Embryonic facial prominence (tissue), 1 donor: Measurements from ENCODE around the gene SOCS6.
"Not testable (repeated sequence)": the region's sequence is repeated elsewhere in the genome, so short reads cannot be mapped to it uniquely, and the experiment has no call there.

ENCODE experiments used
- DNase-seq: peaks from one replicate; pipeline ENCODE4 v3.0.0-alpha.2; 2016; ENCODE audit errors: extremely low spot score

SOCS6 gene

DNA sequence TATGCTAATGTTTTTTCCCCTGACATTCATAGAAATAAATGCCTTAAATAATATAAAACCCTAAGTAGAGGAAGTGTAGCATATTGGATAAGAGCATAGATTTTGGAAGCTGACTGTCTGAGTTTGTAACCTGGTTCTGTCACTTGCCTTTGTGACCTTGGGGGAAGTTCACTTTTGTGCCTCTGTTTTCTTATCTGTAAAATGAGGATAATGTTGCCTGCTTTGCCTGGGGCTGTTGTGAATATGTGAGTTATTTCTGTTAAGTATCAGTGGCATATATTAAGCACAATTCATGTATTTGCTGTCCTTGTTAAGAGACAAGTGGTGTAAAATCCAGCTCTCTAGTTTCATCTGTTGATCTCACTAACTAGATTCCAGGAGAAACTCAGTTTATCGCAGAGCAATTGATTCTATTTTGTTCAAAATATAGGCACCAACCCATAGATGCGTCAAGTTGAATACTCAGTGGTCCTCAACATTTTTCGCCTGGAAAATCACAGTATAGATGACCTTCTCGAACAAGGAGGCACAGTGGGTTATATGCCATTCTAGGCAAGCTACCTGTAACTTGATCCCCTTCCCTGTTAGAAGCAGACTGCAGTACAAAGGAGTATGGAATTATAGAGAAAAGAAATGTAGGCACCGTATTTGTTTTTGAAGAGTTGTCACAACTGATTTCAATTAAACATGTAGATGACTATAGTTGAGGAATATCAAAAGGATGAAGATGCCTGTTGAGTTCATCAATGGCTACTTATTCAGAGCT, 67.0 kb downstream of the SOCS6 start:
- DNase-seq, result no peak

DNA sequence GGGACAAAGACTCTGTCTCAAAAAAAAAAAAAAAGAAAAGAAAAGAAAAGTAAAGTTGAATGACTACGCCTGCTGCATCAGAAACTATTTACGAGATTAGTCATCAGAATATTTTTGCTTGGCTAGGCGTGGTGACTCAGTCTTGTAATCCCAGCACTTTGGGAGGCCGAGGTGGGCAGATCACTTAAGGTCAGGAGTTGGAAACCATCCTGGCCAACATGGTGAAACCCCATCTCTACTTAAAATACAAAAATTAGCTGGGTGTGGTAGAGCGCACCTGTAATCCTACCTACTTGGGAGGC, 69.2 kb downstream of the SOCS6 start:
- not testable (repeated sequence) for DNase-seq

DNA sequence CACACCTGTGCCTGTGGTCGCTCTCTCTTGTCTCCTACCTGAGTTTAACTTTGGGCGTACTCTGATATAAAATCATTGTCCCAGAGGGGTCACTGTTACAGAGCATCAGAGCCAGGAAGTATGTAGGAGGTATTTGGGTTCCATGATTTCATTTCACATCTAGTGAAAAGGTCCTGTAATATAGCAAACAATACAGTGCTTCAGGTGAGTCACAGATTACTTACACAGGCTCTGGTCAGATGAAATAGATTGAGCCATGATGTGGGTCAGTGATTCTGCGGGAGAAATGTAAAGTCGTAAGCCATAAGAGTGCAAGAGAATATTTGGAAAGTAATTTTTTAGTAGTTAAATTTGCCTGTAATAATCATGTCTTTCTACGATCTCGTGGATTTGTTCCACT, 70.2 kb downstream of the SOCS6 start:
- DNase-seq, result no peak

DNA sequence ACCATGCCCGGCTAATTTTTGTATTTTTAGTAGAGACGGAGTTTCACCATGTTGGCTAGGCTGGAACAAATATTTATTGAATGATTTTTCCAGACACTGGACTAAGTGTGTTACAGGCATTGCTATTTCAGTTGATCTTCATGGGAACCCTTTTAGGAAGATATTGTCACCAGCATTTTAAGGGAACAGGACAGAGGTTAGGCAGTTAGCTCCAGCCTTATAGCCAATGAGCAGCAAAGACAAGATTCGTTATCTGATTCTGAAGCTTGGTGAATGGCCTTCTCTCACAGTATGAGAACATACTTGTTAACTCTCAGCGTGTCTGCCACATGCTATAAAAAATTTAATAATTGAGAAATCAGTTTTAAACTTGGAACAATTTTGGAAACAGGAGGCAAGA, 73.4 kb downstream of the SOCS6 start:
- DNase-seq, result no peak

DNA sequence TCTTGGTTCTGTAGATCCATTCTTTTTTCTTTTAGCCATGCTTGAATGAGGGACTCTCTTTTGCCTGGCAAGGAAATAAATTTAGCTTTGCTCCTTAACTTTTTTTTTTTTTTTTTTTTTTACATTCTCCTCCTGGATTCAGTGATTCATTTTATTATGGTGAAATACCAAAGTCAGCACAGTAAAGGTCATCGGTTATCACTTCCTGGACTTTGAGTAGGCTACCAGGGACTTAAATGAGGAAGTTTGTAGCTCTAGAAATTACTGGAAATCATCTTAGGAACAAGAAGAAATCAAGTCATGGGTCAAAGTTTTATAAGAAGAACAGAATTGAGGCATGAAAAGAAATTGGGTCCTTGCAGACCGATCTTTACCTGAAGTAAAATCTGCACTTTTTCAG, 75.0 kb downstream of the SOCS6 start:
- DNase-seq, result no peak

DNA sequence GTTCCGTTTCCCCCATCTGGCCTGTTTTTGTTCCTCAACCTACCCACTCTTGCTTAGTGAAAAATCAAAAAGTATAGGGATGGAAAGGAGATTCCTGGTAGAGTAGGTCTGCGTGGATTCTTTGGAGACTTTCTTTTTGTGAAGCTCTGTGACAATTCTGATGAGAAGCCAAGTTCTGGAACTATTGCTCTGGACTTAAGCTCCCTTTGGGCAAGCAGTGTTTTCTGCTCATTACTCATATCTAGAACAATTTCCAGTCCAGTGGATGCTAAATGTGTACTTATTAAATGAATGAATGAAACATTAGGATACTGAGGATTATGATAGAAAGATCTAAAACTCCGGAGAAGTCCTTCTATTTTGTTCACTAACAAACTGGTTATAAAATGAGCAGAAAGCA, 76.5 kb downstream of the SOCS6 start:
- DNase-seq, result no peak

DNA sequence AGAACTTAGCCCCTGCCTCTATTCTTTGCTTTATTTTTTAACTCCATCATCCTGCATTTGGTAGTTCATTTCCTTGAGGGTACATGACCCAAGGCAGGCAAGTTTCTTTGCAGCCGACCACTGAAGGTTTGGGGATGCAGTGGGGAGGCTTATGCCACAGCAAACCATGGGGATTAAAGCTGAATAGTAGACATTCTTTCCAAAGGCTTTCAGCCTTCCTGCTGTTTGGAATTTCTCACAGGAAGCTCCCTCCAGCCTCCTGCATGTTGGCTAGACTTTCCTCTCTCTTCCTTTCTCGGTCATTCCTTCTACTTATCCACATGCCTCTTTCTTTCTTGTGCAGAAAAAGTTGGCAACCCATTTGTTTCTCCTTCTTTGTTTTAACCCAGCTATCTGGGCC, 77.3 kb downstream of the SOCS6 start:
- no peak for DNase-seq

DNA sequence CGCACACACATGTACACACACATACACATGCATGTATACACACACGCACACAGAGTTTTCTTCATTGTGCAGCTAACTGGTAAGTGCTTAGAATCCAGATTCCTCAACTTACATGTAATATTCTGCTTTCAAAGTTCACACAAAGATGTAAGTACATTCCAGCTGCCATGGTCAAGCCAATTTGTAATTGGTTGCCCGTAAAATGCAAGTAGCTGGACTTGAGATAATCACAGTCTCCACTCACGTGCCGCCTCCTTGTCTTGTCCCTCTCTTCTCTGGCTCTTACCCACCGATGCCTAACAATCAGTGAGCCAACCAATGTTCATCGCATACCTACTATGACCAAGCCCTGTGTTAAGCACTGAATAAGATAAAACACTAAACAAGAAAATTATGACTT, 77.8 kb downstream of the SOCS6 start:
- DNase-seq, result no peak

DNA sequence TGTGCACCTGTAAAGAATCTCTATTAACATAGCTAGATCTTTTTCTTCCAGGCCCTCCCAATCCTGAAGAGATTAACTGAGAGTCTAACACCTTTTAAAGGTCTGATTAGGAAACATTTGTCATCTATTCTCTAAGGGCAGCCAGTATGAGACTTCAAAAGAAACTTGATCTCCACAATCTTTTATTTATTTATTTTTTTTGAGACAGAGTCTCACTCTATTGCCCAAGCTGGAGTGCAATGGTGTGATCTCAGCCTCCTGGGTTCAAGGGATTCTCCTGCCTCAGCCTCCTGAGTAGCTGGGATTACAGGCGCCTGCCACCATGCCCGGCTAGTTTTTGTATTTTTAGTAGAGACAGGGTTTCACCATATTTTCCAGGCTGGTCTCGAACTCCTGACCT, 78.5 kb downstream of the SOCS6 start:
- DNase-seq, result not testable (repeated sequence)

DNA sequence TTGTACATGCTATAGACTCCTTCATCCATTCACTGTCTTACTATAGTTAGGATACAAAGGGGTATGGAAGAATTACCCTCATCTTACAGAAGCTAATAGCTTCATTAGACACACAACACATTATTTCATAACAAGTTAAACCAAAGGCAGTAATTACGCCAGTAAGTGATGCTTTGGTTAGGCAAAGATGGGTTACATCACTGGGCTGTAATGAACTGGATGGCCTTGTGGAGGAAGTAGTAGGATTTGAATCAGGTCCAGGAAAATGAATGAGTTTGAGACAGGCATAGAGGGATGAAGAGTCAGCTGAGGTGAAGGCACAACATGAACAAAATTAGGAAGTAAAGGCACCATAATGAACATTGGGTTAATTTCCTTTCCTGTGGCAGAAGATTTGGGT, 80.1 kb downstream of the SOCS6 start:
- DNase-seq, result no peak

DNA sequence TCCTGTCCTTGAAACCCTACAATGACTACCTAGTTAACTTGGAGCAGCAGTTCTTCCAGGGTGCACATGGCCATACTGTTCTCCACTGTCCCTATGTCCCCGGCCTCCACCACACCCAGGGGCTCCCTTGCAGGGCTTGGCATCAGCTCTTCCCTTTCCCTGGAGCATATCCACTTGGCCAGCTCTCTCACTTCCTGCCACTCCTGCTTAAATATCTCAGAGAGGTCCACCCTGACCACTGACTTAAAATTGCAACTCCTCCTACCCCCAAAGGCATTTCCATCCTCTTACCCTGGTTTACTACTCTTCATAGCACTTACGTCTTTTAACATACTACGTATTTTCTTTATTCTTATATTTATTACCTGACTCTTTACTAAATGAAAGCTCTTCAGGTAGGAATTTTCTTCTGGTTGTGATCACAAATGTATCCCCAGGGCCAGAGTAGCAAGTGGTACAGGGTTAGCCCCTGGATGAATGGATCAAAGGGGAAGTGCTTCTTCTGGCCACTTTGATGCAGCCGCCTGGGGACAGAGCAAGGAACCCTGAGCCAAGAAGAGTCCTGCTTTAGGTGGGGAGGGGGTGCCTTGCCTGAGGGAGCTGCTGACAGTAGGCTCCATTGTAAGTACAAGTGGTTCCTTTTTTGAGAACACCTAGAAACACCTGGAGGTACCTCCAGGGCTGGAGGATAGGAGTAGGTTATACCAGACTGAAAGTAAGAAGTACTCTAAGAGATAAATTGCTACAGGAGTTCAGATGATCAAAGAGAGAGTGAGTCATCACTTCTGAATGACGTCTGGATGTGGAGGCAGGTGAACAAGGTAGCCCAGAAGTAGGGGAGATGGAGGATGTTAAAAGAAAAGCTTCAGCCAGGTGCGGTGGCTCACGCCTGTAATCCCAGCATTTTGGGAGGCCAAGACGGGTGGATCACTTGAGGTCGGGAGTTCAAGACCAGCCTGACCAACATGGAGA, 82.2 kb downstream of the SOCS6 start:
- no peak for DNase-seq

DNA sequence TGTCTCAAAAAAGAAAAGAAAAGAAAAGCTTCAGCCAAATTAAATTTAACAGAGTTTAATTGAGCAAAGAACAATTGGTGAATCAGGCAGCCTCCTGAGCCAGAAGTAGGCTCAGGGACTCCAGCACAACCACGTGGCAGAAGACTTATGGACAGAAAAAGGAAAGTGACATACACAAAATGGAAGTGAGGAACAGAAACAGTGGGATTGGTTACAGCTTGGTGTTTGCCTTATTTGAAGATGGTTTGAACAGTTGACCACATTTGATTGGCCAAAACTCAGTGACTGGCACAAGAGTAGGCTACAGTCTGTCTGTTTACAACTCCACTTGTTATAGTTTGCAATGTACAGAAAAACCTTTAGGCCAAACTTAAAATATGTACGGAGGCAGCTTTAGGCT, 83.1 kb downstream of the SOCS6 start:
- DNase-seq, result no peak

DNA sequence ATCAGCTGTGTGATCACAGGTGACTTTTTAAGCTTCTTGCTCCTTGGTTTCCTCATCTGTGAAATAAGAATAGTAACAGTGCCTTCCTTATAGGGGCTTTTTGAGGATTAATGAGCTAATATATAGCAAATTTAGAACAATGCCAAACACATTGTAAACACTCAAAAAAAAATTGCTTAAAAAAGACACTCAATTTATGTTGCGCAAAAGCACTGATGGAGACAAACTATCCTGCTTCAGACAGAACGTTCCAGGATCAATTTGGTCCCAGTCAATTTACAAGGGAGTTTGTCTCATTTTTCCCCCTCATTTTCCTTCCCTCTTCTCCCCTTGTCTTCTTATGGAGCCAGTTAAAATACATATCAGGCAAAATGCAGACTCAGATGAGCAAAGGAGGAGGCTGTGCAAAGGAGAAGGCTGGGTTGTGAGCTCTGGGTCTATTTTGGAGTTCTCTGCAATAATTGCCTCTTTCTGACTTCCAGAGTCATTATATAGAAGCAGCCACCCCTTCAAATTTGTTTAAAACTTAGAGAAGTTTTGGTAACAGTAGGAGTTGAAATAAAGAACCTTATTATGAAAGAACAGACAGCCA, 83.7 kb downstream of the SOCS6 start:
- no peak for DNase-seq

DNA sequence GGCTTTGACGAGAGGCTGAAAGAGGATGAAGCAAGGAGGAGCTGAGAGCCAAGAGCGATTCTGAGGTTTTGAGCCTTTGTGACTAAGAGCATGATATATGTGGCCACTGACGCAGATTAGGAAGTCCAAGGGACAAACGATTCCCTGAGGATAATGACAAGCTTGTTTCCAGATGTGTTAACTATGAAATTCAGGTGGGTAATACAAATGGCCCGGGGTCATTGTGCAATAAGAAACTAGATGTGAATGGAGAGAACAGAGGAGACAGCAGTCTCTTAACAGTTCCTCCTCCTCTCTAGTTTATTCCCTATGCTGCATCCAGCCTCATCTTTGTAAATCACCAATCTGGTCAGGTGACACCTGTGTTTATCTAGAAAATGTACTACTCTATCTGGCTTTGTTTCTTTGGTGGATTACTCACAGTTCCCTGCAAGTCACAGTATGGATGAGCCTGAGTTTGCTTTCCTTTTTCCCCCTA, 84.2 kb downstream of the SOCS6 start:
- no peak for DNase-seq

DNA sequence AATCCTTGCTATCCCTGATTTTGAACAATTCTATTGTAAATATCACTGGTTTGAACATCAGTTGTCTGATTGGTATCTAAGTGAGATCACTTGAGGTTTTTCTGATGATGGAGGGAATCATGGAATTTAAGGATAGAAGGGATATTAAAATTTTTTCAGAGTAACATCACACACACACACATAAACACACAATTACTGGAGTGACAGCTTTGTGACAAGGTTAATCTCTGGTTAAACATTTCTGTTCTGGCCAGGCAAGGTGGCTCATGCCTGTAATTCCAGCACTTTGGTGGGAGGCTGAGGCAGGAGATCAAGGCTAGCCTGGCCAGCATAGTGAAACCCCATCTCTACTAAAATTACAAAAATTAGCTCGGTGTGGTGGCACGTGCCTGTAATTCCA, 85.3 kb downstream of the SOCS6 start:
- no peak for DNase-seq

DNA sequence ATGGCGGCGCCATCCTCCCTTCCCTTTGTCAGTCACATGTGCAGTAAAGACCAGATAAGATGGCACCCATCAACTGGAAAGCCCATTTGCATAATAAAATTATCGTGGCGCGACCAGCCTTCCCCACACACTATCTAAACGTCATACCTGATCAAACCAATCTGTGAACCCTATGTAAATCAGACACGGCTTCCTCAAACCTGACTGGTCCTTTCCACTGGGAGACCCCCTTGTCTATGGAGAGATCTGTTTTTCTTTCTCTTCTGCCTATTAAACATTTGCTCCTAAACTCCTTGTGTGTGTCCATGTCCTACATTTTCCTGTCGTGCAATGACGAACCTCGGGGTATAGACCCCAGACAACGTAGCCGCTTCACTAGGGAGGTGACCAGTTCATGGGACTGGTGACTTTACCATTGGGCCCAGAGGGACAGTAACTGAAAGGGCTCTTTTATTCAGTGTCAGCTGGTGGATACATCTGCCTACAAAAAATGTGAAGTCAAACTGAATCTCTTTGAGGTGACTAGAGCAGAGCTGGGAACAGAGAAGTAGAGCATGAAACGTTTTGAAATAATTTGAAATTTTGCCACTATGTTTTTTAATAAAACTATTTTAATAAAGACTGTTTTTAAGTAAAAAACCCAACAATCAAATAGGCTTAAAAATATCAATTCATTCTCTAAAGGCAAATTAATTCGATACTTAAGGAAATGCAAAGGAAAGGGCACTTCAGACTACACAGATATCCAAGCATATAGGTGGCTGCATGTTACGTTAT, 87.5 kb downstream of the SOCS6 start:
- DNase-seq, result no peak

DNA sequence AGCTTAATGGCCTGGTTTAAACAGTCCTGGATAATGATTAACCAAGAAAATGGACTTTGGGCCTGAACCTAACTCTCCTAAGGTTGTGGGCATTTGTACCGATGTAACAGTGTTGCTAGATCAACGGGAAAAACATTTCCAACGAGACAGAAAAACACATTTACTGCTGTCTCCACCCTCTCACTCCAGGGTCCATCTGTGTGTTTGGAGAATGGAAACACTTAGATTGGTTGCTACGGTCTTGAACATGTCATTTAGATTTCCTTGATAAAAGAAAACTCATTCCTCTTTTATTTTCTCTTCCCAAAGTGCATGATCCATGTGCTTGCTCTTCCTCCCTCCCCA, 88.0 kb downstream of the SOCS6 start:
- DNase-seq, result no peak

DNA sequence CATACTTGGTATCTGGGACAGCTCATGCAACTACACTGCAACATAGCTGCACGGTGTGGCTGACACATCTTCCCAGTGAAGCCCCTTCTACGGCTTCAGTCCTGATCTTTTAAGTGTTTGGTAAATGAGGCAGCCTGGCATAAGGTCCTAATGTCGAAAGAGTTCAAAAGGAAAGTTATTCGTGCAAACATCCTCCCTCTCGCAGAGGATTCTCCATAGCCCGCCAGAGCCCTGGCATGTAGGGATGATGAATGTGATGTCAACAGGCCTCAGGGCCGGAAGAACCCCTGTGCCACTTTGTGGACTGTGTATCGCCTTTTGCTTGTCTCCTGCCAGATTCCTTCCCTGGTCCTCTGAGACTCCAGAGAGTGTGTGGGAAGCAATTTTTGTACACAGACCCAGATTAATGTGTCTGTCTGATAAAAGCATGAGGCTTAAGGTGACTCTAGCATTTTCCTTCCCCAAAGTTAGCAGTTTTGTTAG, 88.5 kb downstream of the SOCS6 start:
- no peak for DNase-seq

DNA sequence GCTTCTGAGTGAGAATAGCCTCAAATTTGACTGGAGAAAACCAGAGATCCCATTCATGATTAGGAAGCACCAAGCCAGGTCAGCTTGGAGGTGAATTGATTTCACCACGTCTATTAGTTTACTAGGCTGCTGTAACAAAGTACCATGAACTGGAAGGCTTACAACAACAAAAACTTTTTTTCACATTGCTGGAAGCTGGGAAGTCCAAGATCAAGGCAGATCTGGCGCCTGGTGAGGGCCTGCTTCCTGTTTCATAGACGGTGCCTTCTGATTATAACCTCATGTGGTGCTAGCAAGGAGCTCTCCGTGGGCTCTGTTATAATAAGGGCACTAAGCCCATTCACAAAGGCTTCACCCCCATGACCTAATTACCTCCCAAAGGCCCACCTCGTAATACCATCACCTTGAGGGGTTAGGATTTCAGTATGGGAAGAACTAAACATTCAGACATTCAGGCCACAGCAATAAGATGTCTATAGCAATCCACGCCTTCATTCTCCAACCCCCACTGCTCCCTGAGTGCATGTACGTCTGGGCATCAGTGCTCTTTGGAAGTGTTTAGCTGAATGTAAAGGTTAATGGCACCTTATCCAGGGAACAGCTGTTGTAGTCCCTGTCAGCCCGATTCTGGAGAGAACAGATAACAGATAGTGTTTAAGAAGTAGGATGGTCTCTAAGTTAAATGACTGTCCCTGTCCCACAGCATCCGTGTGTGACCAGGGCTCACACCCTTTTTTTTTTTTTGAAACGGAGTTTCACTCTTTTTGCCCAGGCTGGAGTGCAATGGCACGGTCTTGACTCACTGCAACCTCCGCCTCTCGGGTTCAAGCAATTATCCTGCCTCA, 89.2 kb downstream of the SOCS6 start:
- DNase-seq, result no peak
